HG02571 (cell line): ENCODE data around the gene OR7E24.
"Not testable (repeated sequence)": the region's sequence is repeated elsewhere in the genome, so short reads cannot be mapped to it uniquely, and the experiment has no call there.

Experiments used
- ATAC-seq: cut with Tn5 transposase; IDR thresholded peaks from one replicate; pipeline ENCODE4 v1.9.1; 2021; ENCODE audit warnings: mild to moderate bottlenecking, moderate library complexity; ENCODE audit not compliant: unreplicated experiment

Gene OR7E24

GRCh38 chr19:9250630-9251029, at the start of gene OR7E24:
TSS of gene OR7E24 (plus strand) at chr19:9250930. CDS start at chr19:9251044, 114 bp downstream.
- no peak for ATAC-seq

- no peak for ATAC-seq
These were observed 45.1 kb upstream of the OR7E24 start for GRCh38 chr19:9205501-9206113.

GRCh38 chr19:9219489-9219888, 31.2 kb upstream of the OR7E24 start, which contains the start of gene OR7D4:
TSS of gene OR7D4 (minus strand) at chr19:9219589. CDS start at chr19:9214837, 4,752 bp downstream.
- no peak for ATAC-seq

- ATAC-seq: no peak
These were observed 506 bp downstream of the OR7E24 start for GRCh38 chr19:9251236-9251635.

- not testable (repeated sequence) for ATAC-seq
These were observed 32.8 kb downstream of the OR7E24 start for GRCh38 chr19:9283485-9283884.

GRCh38 chr19:9289231-9289884, 38.6 kb downstream of the OR7E24 start:
- ATAC-seq: no peak

- ATAC-seq: no peak
These were observed 44.7 kb downstream of the OR7E24 start for GRCh38 chr19:9295411-9295849.

- ATAC-seq: no peak
These were observed 45.6 kb downstream of the OR7E24 start for GRCh38 chr19:9296336-9296735.
